Measurements from ENCODE around the gene CBX2.

GRCh38 chr17:79814127-79814973, 36.4 kb downstream of the CBX2 start:
- TF ChIP-seq CTCF (IDR thresholded peaks at IDR 0.05) = no peak
- TF ChIP-seq EP300 (IDR thresholded peaks at IDR 0.05) = no peak
- no peak for TF ChIP-seq POLR2A (IDR thresholded peaks at IDR 0.05)
